Thyroid gland (tissue), 4 donors: ENCODE data around the gene DENND5B.

ENCODE experiments used
- POLR2A ChIP-seq, 2 donors: fragments of 450-650 bp; IDR thresholded peaks; one replicate each; pipeline ENCODE4 v1.6.1; 2017; ENCODE audit warnings: antibody characterized with exemption in 2 of 2, mild to moderate bottlenecking in 2 of 2, moderate library complexity in 1 of 2
- TF ChIP-seq, protein P1 (sequence below), 6 experiments: fragments of 200-600 bp in 3 of 6; fragments of 450-650 bp in 3 of 6; sonication (generic) in 3 of 6; IDR thresholded peaks; one replicate each; pipeline ENCODE4 v1.5.1; 2016 to 2019; ENCODE audit warnings: antibody characterized with exemption in 6 of 6, mild to moderate bottlenecking in 2 of 6, inconsistent platforms in 1 of 6, moderate library complexity in 1 of 6

DNA sequence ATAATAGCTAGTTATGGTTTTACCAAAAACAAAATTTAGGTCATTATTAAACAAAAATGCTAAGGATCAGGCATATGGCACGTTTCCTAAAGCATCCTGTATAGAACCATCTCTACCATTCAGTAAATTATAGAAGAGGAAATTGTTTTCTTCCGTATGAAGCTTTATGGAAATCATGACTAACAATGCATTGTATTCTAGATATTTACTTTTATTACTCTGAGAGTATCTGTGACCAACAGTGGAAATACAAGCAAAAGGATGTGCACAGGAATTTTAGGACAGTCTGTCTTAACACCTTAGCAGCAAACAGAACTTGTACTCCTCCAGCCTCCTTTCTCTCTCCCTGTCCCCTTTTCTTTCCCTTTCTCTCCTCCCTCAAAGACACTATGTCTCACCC, 7.1 kb downstream of the DENND5B start:
- TF ChIP-seq, protein P1, sequence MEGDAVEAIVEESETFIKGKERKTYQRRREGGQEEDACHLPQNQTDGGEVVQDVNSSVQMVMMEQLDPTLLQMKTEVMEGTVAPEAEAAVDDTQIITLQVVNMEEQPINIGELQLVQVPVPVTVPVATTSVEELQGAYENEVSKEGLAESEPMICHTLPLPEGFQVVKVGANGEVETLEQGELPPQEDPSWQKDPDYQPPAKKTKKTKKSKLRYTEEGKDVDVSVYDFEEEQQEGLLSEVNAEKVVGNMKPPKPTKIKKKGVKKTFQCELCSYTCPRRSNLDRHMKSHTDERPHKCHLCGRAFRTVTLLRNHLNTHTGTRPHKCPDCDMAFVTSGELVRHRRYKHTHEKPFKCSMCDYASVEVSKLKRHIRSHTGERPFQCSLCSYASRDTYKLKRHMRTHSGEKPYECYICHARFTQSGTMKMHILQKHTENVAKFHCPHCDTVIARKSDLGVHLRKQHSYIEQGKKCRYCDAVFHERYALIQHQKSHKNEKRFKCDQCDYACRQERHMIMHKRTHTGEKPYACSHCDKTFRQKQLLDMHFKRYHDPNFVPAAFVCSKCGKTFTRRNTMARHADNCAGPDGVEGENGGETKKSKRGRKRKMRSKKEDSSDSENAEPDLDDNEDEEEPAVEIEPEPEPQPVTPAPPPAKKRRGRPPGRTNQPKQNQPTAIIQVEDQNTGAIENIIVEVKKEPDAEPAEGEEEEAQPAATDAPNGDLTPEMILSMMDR (IDR thresholded peaks at IDR 0.05), result no peak
- TF ChIP-seq POLR2A (IDR thresholded peaks at IDR 0.05), result no peak
